ENCODE results near the gene NEO1. TPM values are rescaled to one million over a fixed set of nuclear protein-coding genes. Genes with fewer than 3 reads are reported as not detected.

NEO1 gene
- total and polyA plus RNA-seq, 9 of the 15 experiments (the other 6 are each of a cell fraction or from before 2014, with no cell fraction given), result 0.08 to 1.7 (median 0.48) TPM

DNA sequence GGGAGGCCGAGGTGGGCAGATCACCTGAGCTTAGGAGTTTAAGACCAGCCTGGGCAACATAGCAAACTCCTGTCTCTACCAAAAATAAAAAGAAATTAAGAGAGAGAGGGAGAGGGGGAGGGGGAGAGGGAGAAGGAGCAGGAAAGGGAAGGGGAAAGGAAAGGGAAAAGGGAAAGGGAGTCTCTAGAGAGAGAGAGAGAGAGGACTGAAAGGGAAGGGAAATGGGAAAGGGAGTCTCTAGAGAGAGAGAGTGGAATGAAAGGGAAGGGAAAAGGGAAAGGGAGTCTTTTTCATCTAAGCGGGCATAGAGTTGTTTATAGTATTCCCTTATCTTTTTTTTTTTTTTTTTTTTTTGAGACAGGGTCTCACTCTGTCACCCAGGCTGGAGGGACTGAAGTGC is 148.1 kb downstream of the NEO1 start:
- Histone ChIP-seq H3K27ac (ENCODE audit: extremely low read depth, low read depth, low read length) (no peak overlapping the region), H3K27me3 (ENCODE audit: control insufficient read depth in 2 of 2, insufficient read depth in 2 of 2, low read length in 2 of 2) (no peaks in the 10 kb centered on the region), H3K9ac (ENCODE audit: insufficient read depth in 1 of 2, low read depth in 2 of 2, low read length in 2 of 2) (no peak overlapping the region), H3K36me3 (ENCODE audit: control insufficient read depth, insufficient read depth, low read length) (no peaks in the 10 kb centered on the region), H4K20me1 (replicated peaks; ENCODE audit: control insufficient read depth, insufficient read depth, low read length) (no peaks in the 10 kb centered on the region), H2AFZ (ENCODE audit: low read depth, low read length) (no peak overlapping the region), H3K79me2 (ENCODE audit: control insufficient read depth, insufficient read depth, low read length) (no peaks in the 10 kb centered on the region), H3K4me2 (ENCODE audit: insufficient read depth, low read length) (no peak overlapping the region), H3K4me1 (replicated peaks in 1 of 2; ENCODE audit: control insufficient read depth in 2 of 2, insufficient read depth in 2 of 2, low read length in 2 of 2) (no peaks in the 10 kb centered on the region; a peak in 1 of 5 replicates), H3K9me3 (replicated peaks; ENCODE audit: control insufficient read depth, insufficient read depth, low read depth, low read length) (no peaks in the 10 kb centered on the region), H3K9me1 (ENCODE audit: control insufficient read depth, insufficient read depth, low read length) (no peaks in the 10 kb centered on the region), H3K4me3 (no peak overlapping the region)
- FAIRE-seq (no peak), ATAC-seq (no peak), DNase-seq (ENCODE audit: extremely low read depth in 1 of 4, low spot score in 3 of 4) (no peak)
- TF ChIP-seq, protein P1, sequence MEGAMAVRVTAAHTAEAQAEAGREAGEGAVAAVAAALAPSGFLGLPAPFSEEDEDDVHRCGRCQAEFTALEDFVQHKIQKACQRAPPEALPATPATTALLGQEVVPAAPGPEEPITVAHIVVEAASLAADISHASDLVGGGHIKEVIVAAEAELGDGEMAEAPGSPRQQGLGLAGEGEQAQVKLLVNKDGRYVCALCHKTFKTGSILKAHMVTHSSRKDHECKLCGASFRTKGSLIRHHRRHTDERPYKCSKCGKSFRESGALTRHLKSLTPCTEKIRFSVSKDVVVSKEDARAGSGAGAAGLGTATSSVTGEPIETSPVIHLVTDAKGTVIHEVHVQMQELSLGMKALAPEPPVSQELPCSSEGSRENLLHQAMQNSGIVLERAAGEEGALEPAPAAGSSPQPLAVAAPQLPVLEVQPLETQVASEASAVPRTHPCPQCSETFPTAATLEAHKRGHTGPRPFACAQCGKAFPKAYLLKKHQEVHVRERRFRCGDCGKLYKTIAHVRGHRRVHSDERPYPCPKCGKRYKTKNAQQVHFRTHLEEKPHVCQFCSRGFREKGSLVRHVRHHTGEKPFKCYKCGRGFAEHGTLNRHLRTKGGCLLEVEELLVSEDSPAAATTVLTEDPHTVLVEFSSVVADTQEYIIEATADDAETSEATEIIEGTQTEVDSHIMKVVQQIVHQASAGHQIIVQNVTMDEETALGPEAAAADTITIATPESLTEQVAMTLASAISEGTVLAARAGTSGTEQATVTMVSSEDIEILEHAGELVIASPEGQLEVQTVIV (CRISPR knock-in tag; IDR thresholded peaks at IDR 0.05; ENCODE audit: borderline replicate concordance), result no peak
- TF ChIP-seq, protein P2, sequence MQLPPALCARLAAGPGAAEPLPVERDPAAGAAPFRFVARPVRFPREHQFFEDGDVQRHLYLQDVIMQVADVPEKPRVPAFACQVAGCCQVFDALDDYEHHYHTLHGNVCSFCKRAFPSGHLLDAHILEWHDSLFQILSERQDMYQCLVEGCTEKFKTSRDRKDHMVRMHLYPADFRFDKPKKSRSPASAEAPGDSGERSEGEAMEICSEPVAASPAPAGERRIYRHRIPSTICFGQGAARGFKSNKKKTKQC (CRISPR knock-in tag; IDR thresholded peaks at IDR 0.05), result no peak
- TF ChIP-seq BACH1 (tag; IDR thresholded peaks at IDR 0.05) (no peak), HIVEP1 (CRISPR knock-in tag; IDR thresholded peaks at IDR 0.05) (no peak), ZNF431 (CRISPR knock-in tag; IDR thresholded peaks at IDR 0.05) (no peak), SMARCC2 (IDR thresholded peaks at IDR 0.05; ENCODE audit: low read depth) (no peak), MYBL2 (IDR thresholded peaks at IDR 0.05; ENCODE audit: low read depth) (no peak), MYBL2 (CRISPR knock-in tag; IDR thresholded peaks at IDR 0.05; ENCODE audit: borderline replicate concordance) (no peak)
- TF ChIP-seq, protein P3, sequence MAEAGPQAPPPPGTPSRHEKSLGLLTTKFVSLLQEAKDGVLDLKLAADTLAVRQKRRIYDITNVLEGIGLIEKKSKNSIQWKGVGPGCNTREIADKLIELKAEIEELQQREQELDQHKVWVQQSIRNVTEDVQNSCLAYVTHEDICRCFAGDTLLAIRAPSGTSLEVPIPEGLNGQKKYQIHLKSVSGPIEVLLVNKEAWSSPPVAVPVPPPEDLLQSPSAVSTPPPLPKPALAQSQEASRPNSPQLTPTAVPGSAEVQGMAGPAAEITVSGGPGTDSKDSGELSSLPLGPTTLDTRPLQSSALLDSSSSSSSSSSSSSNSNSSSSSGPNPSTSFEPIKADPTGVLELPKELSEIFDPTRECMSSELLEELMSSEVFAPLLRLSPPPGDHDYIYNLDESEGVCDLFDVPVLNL (CRISPR knock-in tag; IDR thresholded peaks at IDR 0.05; ENCODE audit: low read depth), result no peak
- in situ Hi-C loops (cut with MboI) (no loop called here), intact Hi-C loops (cut with micrococcal nuclease) (no loop called here)
- CTCF ChIA-PET (ENCODE audit: low intra/inter-chr PET ratio), result no interaction called here
- POLR2A ChIA-PET, result no interaction called here
- no TSS peak for BruUV-seq (replicated peaks)
- 20% methylated on average over 2 of the region's 2 CpGs for WGBS (ENCODE audit: insufficient coverage, low coverage, missing lambda C conversion rate)
